Amniotic stem cell (primary cell): ENCODE results near the gene MEIS3.

Experiments used
- DNase-seq: peaks from one replicate; lab custom pipeline; 2025; lab: John Stamatoyannopoulos, UW

Gene MEIS3

DNA sequence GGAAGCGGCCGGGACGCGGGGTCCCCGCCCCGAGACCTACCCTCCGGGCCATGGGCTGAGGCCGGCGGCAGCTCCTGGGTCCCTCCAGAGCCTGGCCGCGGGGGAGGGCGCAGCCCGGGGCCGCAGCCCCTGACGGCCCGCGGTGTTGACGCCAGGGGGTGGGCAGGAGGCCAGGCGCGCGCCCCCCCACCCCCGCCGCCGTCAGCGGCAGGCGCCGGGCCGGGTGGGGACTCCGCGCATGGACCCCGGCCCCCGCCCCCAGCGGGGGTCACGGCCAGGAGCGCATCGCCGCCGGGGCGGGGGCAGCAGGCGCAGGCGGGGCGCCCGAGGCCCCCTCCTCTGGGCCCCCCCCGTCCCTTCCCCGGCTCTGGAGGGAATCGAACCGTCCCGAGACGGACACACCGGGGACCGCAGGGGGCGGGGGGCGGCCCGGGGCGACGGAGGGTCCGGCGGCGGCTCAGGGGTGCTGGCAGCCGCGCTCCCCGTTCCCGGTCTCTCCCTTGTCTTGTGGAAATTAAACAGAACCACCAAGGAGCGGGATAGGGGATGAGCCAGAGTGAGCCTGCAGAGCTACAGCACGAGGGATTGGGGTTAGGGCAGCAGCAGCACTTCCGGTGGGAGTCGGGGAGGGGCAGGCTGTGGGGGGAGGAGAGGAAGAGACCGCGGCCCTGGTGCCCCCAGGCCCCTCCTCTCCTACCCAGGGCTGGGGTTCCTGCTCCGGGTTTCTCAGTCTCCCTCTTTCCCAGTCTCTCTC, at the start of gene MEIS3:
Gene MEIS3, minus strand, starts transcription at position 498 of the 754 bp plus-strand sequence. Its CDS starts 446 bp downstream, at position 52.
- no peak for DNase-seq

- no peak for DNase-seq
These were observed 48.6 kb upstream of the MEIS3 start for GRCh38 chr19:47467914-47468313.

DNA sequence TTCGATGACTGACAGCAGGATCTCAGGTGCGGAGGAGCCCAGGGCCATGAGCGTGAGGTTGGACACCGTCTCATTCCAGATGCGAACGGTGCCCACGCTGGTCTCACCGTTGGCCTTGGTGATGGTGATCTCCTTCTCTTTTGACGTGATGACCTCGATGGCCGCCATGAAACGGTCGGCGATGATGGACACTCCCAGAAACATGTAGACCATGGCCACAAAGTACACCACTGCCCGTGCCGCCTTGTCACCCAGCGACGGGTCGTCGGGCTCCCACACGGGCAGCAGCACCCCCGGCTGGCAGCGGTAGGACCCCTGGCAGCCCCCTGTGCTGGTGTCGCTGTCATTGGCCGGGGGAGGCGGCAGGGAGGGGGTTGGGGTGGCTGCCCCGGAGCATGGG, 46.6 kb upstream of the MEIS3 start:
- no peak for DNase-seq

- DNase-seq = no peak
These were observed 45.5 kb upstream of the MEIS3 start for GRCh38 chr19:47464675-47465419.

DNA sequence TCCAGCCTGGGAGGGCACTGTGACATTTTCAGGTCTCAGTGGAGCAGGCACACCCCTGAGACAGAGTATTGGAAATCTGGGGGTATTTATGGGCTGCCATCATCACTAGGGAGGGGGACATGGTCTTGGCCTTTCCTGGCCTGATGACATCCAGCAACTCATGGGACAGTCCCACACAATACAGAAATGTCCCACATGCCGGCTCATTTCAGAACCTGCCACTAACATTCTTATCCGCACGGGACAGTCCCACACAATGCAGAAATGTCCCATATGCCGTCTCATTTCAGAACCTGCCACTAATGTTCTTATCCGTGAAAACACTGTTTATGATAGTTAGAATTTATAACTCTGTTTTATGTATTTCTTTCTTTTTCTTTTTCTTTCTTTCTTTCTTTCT, 42.5 kb upstream of the MEIS3 start:
- DNase-seq = no peak

- no peak for DNase-seq
These were observed 40.1 kb upstream of the MEIS3 start for GRCh38 chr19:47459477-47459876.

- no peak for DNase-seq
These were observed 39.3 kb upstream of the MEIS3 start for GRCh38 chr19:47458672-47459071.

DNA sequence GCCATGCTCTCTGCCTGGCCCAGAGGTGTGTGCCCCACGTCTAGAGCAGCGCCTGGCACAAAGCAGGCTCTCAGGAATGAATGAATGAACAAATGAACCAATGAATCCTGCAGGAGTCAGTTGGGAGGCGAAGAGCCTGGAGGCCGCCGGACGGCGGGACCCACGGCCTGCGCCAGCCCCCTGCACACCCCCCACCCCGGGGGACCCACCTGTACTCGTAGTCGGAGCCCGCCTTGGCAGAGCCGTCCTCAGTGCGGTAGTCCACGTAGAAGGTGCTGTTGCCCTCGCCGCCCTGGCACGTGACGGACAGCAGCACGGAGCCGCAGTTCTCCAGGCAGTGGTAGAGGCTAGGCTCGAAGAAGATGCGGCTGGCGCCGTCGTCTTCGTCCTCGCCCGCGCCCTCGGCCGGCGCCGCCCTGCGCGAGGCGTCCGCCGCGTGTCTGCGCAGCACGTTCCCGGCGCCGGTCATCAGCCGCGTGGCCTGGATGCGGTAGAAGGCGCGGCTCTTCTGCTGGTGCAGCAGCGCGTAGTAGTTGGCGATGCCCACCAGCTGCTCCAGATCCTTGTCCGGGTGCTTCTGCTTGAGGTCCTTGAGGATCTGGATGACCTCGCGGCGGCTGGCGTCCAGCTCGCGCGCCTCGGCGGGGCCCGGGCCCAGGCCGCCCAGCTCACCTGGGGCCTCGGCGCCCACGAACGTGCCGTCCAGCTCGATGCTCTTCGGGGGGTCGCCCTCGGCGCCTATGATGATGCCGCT, 37.6 kb upstream of the MEIS3 start:
- no peak for DNase-seq

DNA sequence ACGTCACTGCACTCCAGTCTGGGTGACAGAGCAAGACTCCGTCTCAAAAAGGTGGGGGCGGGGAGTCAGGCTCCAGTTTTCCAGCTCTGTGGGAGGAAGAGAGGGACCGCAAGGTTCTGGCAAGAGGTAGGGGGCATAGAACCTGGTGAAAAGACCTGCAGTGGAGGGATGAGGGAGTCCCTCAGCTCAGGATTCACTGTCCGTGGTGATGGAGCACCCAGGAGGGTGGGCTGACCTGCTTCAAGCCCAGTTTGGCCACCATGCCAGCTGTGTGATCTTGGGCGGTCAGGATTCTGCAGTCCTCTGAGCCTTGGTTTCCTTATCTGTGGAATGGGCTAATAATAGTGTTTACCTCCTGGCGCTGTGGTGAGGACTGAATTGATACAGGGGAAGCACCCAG, 31.2 kb upstream of the MEIS3 start:
- no peak for DNase-seq

GRCh38 chr19:47448360-47448727, 29.0 kb upstream of the MEIS3 start:
- no peak for DNase-seq

DNA sequence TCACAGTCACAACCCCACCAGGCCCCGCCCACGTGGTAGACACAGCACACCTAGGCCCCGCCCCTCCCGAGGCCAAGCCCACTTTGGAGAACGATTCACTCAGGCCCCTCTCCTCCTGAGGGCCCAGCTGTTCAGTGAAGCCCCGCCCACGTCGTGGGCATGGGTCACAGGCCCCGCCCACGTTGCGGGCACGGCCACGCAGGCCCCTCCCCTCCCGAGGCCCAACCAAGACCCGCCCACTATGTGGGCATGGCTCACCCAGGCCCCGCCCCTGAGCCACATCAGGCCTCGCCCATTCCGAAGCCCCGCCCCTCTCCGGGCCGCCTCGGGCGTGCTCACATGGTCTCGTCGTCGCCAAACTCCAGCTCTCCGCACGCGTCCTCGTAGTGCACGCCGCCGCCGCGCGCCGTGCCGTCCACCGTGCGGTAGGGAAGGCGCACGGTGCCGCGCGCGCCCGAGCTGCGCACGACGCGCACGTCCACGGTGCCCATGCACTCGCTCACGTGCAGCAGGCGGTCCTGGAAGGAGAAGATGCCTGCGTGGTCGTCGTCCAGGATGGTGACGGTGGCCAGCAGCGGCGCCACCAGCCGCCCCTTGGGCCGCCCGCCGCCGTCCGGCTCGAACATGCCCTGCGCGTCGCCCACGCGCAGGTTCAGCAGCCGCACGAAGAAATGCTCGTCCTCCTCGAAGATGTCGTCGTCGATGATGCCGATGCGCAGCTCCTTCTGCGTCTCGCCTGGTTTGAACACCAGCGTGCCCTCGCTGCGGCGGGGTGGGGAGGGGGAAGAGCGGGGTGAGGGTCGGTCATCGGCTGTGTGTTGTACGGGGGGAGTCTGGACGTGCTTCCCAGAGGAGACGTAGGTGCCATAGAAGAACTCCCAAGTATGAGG, 28.4 kb upstream of the MEIS3 start:
- DNase-seq = no peak

DNA sequence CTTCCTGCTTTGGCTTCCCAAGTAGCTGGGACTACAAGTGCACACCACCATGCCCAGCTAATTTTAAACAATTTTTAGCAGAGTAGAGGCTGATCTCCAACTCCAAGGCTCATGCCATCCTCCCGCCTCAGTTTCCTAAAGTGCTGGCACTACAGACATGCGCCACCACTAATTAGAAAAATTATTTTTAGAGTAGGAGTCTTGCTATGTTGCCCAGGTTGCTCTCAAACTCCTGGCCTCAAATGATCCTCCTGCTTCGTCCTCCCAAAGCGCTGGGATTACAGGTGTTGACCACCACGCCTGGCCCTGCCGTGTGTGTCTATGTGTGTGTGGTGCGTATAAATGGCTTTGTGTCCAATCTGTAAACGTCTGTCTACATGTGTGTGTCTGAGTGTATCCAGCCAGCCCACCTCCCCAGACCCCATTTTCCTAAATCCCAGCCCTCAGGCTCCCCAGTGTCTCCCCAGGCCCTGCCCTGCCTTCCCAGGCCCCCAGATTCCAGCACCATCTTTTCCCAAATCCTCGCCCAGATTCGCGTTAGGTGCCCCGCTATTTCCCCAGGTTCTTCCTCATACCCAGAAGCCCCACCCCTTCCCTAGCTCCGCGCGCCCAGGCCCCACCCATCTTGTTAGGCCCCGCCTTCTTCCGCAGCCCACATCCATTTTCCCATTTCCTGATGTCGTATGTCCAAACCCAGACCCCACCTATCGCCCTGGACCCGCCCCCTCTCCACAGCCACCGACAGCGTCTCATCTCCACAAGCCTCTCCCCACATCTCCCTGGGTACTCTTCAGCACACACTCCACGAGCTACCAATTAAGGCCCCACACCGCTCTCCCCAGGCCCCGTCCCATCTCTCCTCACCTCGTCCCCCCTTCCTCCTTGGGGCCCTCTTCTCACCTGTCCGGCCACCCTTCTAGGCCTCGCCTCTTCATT, 27.5 kb upstream of the MEIS3 start:
- DNase-seq = no peak

DNA sequence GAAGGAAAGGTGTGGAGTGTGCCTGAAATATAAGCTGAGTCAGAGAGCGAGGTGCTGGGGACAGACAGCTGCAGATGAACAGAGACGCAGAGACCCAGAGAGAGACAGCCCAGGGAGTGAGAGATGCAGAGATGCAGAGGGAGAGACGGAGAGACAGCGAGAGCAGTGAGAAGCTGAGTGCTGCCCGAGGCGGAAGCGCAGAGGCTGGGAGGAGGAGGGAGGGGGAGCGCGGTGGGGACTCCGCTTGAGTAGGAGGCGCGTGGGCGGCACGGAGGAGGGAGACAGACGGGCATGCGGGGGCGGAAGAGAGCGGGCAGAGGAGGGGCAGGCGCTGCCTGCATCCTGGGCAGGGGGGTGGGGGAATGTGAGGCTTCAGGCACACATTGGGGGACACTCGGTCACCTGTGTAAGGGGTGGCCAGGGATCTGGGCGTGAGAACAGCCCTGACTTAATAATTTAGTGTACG, 26.6 kb upstream of the MEIS3 start:
- no peak for DNase-seq

DNA sequence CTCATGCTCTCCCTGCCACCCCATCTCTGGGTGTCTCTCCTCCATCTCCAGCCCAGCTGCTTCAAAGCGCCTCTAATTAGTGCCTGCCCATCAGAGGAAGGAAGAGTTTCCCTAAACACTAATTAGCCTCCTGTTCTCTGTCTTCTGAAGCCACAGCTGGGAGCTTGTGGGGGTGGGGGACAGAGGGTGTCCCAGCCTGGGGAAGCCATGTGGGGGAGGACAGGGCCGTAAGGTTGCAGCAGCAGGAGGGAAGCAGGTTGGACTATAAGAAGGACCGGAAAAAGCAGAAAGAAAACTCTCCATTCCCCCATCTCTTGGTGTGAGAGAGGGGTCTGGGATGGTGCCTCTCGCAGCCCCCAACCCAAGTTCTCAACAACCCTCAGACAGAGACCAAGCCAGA, 26.2 kb upstream of the MEIS3 start:
- DNase-seq = no peak

DNA sequence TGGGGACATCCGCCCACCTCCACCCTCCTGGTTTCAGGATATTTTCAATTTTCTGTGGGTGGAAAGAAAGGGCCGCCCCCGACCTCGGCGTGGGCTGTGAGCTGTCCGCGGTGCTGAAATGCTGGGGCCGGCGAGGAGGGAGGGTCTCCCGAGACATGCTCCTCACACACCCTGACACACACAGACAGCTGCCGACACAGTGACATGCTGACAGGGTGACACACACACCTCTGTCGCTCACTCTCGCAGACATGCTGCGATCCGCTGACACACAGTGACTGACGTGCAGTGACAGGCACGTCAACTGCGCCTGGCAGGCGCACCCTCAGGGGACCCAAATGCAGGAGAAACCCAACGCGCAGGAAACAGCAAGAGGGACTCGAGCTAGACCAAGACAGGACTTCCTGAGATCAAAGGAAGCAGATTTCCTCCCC, 25.1 kb upstream of the MEIS3 start:
- DNase-seq = no peak

DNA sequence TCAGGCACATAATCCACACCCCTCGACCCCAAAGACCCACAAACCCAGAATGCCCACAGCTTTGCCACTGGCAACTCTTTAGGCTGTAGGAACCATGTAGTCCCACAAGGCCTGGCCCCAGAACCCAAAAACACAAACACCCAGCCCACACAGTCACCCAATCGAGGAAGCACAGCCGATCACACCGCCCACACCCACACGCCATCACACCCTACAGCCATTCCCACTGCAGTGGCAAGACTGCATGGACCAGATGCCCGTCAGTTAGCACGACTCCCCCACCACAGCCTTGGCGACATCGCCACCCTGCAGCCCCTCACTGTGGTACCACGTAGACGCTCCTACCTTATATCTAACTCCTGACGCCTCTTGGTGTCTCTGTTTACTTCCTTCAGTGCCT, 24.0 kb upstream of the MEIS3 start:
- no peak for DNase-seq

- no peak for DNase-seq
These were observed 19.5 kb upstream of the MEIS3 start for GRCh38 chr19:47438793-47439220.

GRCh38 chr19:47437500-47437899, 18.2 kb upstream of the MEIS3 start:
- DNase-seq = no peak

DNA sequence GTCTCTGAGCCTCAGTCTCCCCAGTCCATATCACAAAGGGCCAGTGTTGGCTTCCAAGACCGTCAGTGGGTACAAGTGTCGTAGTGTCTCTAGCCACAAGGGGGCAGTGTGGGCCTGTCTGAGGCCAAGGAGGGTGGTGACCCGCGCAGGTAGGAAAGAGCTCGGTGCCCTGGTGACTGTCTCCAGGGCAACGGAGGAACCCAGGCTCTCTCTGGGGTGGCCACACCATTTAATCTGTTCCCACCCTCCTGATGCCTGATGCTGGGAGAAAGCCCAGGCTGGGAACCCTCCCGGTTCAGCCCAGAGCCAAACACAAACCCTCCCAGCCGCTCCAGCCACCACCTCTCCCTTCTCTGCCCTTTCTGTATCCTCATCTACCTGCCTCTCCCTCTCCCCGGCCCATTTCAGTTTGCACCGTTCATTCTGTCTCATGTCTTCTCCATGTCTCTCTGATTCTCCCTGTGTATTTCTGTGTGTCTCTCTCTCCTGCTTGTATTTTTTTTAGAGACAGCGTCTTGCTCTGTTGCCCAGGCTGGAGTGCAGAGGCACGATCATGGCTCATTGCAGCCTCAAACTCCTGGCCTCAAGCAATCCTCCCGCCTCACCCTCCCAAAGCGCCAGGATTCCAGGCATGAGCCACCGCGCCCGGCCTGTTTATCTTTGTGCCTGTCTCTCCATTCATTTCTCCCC, 17.5 kb upstream of the MEIS3 start:
- DNase-seq = peak; percentile 47

GRCh38 chr19:47435883-47436417, 16.6 kb upstream of the MEIS3 start:
- DNase-seq = no peak
